ENCODE data around the gene EPS15. TPM values are rescaled to one million over a fixed set of nuclear protein-coding genes. Genes with fewer than 3 reads are reported as not detected.

EPS15 gene
- total and polyA plus RNA-seq, 9 of the 15 experiments (the other 6 are each of a cell fraction or from before 2014, with no cell fraction given) = 23.1 to 69.0 (median 41.7) TPM

- CTCF ChIA-PET (ENCODE audit: low intra/inter-chr PET ratio) = no interaction called here
Observed at GRCh38 chr1:51327386-51327785, 191.7 kb downstream of the EPS15 start.

DNA sequence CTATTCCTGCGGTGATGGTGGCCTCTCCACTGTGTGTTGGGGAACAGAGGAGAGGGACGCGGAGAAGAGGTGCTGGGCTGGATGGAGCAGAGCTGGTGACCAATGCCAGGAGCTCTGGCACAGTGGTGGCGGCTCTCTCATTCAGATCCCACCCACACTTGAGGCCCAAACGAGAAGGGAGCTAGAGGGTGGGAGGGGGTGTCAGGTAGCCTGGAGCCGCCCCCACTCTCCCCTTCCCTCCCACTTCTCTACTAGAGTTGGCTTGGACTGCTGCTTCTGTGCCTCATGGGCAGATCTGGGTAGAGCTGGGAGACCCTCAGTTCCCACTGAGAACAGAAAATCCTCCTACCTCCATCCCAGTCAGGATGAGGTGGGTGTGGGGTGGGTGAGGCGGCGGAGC, 192.2 kb downstream of the EPS15 start:
- CTCF ChIA-PET (ENCODE audit: low intra/inter-chr PET ratio) = interaction anchor here (0.5 kb wide), 1 partner anchor 455 kb away, joined by 3 read pairs; no protein-coding TSS in a partner anchor
- no TSS peak for BruUV-seq (replicated peaks)
- H3K9me3 ChIP-seq (replicated peaks; ENCODE audit: control insufficient read depth, insufficient read depth, low read depth, low read length) = no peaks in the 10 kb centered on the region
- peak overlapping the region; percentile 33; the same call in 1 of the 2 replicates for H3K4me2 ChIP-seq (ENCODE audit: insufficient read depth, low read length)
- DNase-seq (ENCODE audit: extremely low read depth in 1 of 4, low spot score in 3 of 4) (no peak), FAIRE-seq (no peak), ATAC-seq (peak; percentile 1; the same call in 1 of the 3 replicates)
- no peaks in the 10 kb centered on the region for H3K79me2 ChIP-seq (ENCODE audit: control insufficient read depth, insufficient read depth, low read length)
- POLR2A ChIA-PET = interaction anchor here (0.6 to 1.0 kb wide), 3 partner anchors 16 to 1019 kb away, joined by 3 to 5 read pairs (median 4); no protein-coding TSS in a partner anchor
- 62% methylated on average over 7 of the region's 8 CpGs for WGBS (ENCODE audit: insufficient coverage, low coverage, missing lambda C conversion rate)
- H3K4me3 ChIP-seq = no peak overlapping the region
- intact Hi-C loops (cut with micrococcal nuclease) = no loop called here
- H4K20me1 ChIP-seq (replicated peaks; ENCODE audit: control insufficient read depth, insufficient read depth, low read length) = no peaks in the 10 kb centered on the region
- H3K9me1 ChIP-seq (ENCODE audit: control insufficient read depth, insufficient read depth, low read length) = no peaks in the 10 kb centered on the region
- H3K27me3 ChIP-seq (ENCODE audit: control insufficient read depth in 2 of 2, insufficient read depth in 2 of 2, low read length in 2 of 2) = no peaks in the 10 kb centered on the region
- peak overlapping the region; percentile 89 for H2AFZ ChIP-seq (ENCODE audit: low read depth, low read length)
- no peak overlapping the region for H3K27ac ChIP-seq (ENCODE audit: extremely low read depth, low read depth, low read length)
- H3K4me1 ChIP-seq (replicated peaks in 1 of 2; ENCODE audit: control insufficient read depth in 2 of 2, insufficient read depth in 2 of 2, low read length in 2 of 2) = peaks cover 35 to 41% of the 10 kb centered on the region in 2 experiments
- H3K36me3 ChIP-seq (ENCODE audit: control insufficient read depth, insufficient read depth, low read length) = no peaks in the 10 kb centered on the region
- H3K9ac ChIP-seq (ENCODE audit: insufficient read depth in 1 of 2, low read depth in 2 of 2, low read length in 2 of 2) = peak overlapping the region in 1 of 2 experiments; percentile 72; a peak in 2 of 4 replicates
- in situ Hi-C loops (cut with MboI) = no loop called here
- TF ChIP-seq LEF1 (IDR thresholded peaks at IDR 0.05) (no peak), RAD21 (CRISPR knock-in tag; conservative IDR thresholded peaks at IDR 0.05 in 1 of 2, IDR thresholded peaks at IDR 0.05 in 1 of 2) (no peak), EGR1 (conservative IDR thresholded peaks at IDR 0.05) (peak; percentile 64), RCOR1 (IDR thresholded peaks at IDR 0.05; ENCODE audit: borderline replicate concordance in 1 of 2, low read depth in 2 of 2, low read length in 2 of 2) (no peak), ZFP36 (IDR thresholded peaks at IDR 0.05; ENCODE audit: low read depth, low read length, partially characterized antibody) (no peak), PYGO2 (tag; IDR thresholded peaks at IDR 0.05) (no peak), STAT5B (CRISPR knock-in tag; IDR thresholded peaks at IDR 0.05) (no peak), BRCA1 (IDR thresholded peaks at IDR 0.05) (no peak), BRCA1 (CRISPR knock-in tag; IDR thresholded peaks at IDR 0.05) (0 out of 2 replicates have a peak, but pooled peaks have one; percentile 39), ZEB2 (IDR thresholded peaks at IDR 0.05) (no peak), SRF (CRISPR knock-in tag; IDR thresholded peaks at IDR 0.05) (no peak), JUNB (CRISPR knock-in tag; conservative IDR thresholded peaks at IDR 0.05) (no peak)
- TF ChIP-seq, protein P1, sequence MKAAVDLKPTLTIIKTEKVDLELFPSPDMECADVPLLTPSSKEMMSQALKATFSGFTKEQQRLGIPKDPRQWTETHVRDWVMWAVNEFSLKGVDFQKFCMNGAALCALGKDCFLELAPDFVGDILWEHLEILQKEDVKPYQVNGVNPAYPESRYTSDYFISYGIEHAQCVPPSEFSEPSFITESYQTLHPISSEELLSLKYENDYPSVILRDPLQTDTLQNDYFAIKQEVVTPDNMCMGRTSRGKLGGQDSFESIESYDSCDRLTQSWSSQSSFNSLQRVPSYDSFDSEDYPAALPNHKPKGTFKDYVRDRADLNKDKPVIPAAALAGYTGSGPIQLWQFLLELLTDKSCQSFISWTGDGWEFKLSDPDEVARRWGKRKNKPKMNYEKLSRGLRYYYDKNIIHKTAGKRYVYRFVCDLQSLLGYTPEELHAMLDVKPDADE (conservative IDR thresholded peaks at IDR 0.05; ENCODE audit: control insufficient read depth, low read depth, low read length) = no peak

More at GRCh38 chr1:51327386-51327785, 191.7 kb downstream of the EPS15 start:
- no peaks in the 10 kb centered on the region for H3K9me3 ChIP-seq (replicated peaks; ENCODE audit: control insufficient read depth, insufficient read depth, low read depth, low read length)
- no peaks in the 10 kb centered on the region for H4K20me1 ChIP-seq (replicated peaks; ENCODE audit: control insufficient read depth, insufficient read depth, low read length)
- H3K9me1 ChIP-seq (ENCODE audit: control insufficient read depth, insufficient read depth, low read length) = no peaks in the 10 kb centered on the region
- no peaks in the 10 kb centered on the region for H3K79me2 ChIP-seq (ENCODE audit: control insufficient read depth, insufficient read depth, low read length)
- TF ChIP-seq ZKSCAN3 (CRISPR knock-in tag; IDR thresholded peaks at IDR 0.05) (no peak), GABPA (tag; conservative IDR thresholded peaks at IDR 0.05; ENCODE audit: low read depth) (no peak), ZNF41 (CRISPR knock-in tag; conservative IDR thresholded peaks at IDR 0.05) (no peak), ZNF589 (CRISPR knock-in tag; IDR thresholded peaks at IDR 0.05; ENCODE audit: low read depth) (no peak), ESRRA (IDR thresholded peaks at IDR 0.05; ENCODE audit: borderline replicate concordance, low read depth) (peak; percentile 45; the same call in 1 of the 2 replicates), PTRF (tag; IDR thresholded peaks at IDR 0.05) (0 out of 2 replicates have a peak, but pooled peaks have one; percentile 10), ZNF197 (CRISPR knock-in tag; IDR thresholded peaks at IDR 0.05; ENCODE audit: low read depth) (no peak), KDM5B (IDR thresholded peaks at IDR 0.05; ENCODE audit: insufficient replicate concordance, low read depth, low read length) (no peak), ZFP1 (CRISPR knock-in tag; IDR thresholded peaks at IDR 0.05) (no peak)
- no peak for DNase-seq (ENCODE audit: extremely low read depth in 1 of 4, low spot score in 3 of 4)
- H3K27me3 ChIP-seq (ENCODE audit: control insufficient read depth in 2 of 2, insufficient read depth in 2 of 2, low read length in 2 of 2) = no peaks in the 10 kb centered on the region
- H3K4me1 ChIP-seq (replicated peaks in 1 of 2; ENCODE audit: control insufficient read depth in 2 of 2, insufficient read depth in 2 of 2, low read length in 2 of 2) = peaks cover 39 to 40% of the 10 kb centered on the region in 2 experiments
- H3K36me3 ChIP-seq (ENCODE audit: control insufficient read depth, insufficient read depth, low read length) = no peaks in the 10 kb centered on the region
- no peak overlapping the region for H3K4me3 ChIP-seq
- H3K27ac ChIP-seq (ENCODE audit: extremely low read depth, low read depth, low read length) = no peak overlapping the region
- H3K9ac ChIP-seq (ENCODE audit: insufficient read depth in 1 of 2, low read depth in 2 of 2, low read length in 2 of 2) = no peak overlapping the region; a peak in 1 of 4 replicates
- in situ Hi-C loops (cut with MboI) = no loop called here
- no peak overlapping the region for H3K4me2 ChIP-seq (ENCODE audit: insufficient read depth, low read length)
- intact Hi-C loops (cut with micrococcal nuclease) = no loop called here
- no peak for FAIRE-seq
- POLR2A ChIA-PET = interaction anchor here (0.6 to 0.7 kb wide), 2 partner anchors 78 to 1019 kb away, joined by 4 to 5 read pairs; no protein-coding TSS in a partner anchor
- H2AFZ ChIP-seq (ENCODE audit: low read depth, low read length) = peak overlapping the region; percentile 9; the same call in 1 of the 2 replicates
- WGBS (ENCODE audit: insufficient coverage, low coverage, missing lambda C conversion rate) = 64% methylated on average over 5 of the region's 5 CpGs
- no TSS peak for BruUV-seq (replicated peaks)
- ATAC-seq = no peak

Measured in K562 (cell line).